Inflammatory macrophage treated with lipopolysaccharide for 4 hours (primary cell): ENCODE measurements around the gene TLL2.

Experiments
- DNase-seq: peaks from one replicate; pipeline ENCODE4 v3.0.0-alpha.2; 2020

Gene TLL2

GRCh38 chr10:96418582-96418981 lies 95.1 kb downstream of the TLL2 start:
- DNase-seq = no peak

GRCh38 chr10:96417441-96417840 lies 96.3 kb downstream of the TLL2 start:
- peak; percentile 23 for DNase-seq

- DNase-seq = no peak
Observed at GRCh38 chr10:96416643-96417042, 97.1 kb downstream of the TLL2 start.

DNA sequence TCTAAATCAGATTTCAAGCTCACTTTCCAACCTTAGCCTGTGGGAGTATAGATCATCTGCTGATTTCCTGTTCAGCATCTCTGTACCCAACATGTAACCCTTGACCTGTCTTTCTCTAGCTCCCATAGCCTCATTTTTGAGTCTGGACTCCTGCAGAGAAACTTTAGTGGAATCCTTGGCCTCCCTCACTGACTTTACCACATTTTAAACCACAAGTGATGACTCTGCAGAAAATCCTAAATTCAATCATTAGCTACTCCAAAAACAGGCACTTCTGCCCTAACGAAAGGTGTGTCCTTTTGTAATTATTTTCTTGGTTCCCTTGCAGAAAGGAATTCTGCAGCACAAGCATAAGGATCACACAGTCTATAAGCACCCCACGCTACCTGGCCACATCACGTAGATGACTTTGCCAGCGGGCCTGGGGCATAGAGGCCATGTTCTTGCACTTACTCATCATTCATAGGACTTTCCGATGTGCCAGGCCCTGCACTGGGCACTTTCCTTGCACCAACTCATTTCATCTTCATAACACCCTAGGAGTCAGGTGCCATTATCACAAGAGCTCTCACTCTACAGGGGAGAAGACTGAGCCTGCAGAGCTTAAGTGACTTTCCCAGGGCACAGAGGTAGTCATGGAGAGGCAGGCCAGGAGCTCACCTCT lies 97.7 kb downstream of the TLL2 start:
- no peak for DNase-seq

- no peak for DNase-seq
Observed at GRCh38 chr10:96415150-96415890, 98.4 kb downstream of the TLL2 start.

DNA sequence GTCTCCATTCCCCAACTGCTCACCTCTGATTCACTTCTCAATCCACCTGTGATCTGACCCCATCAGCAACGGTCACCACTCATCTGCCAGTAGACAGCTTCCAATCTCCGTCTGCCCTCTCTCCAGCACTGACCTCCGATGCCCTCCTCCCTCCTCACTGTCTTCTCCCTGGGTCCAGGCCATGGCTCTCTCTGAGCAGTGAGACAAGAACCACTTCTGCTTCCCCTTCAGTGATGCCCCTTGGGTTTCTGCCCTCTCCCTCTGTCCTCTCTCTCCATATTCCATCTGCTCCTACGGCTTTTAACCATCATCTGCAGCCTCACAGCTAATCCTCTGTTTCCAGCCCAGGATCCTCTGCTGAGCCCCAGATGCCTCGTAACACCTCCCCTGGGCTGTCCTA lies 99.4 kb downstream of the TLL2 start:
- no peak for DNase-seq

DNA sequence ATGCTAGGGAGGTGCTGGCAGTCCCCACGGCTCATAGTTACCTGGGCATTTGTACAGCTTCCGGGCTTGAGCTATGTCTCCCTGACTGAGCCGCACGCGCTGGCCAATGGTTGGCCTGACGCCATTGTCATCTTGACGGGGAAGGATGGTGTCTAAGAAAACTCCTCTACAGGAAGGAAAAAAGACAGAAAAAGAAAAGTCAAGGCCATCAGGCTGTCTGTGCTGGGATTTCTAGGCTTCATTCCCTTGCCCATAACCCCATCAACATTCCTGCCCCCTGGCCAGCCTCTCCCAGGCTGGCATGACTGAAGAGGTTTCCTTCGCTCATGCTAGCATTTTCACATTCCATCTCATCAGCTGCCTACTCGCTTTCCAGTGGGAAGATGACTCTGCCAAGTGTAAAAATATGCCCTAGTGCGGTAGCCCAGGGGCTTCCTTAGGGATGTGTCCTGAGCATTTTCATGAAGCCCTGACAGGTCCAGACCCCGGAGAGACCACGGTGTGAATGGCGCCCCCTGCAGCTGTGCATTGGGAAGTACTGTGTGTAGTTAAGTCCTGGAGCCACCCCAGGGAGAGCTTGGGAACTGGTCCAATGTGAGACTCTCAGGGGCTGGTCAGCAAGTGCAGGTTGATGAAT lies 100.5 kb downstream of the TLL2 start:
- DNase-seq = no peak

DNA sequence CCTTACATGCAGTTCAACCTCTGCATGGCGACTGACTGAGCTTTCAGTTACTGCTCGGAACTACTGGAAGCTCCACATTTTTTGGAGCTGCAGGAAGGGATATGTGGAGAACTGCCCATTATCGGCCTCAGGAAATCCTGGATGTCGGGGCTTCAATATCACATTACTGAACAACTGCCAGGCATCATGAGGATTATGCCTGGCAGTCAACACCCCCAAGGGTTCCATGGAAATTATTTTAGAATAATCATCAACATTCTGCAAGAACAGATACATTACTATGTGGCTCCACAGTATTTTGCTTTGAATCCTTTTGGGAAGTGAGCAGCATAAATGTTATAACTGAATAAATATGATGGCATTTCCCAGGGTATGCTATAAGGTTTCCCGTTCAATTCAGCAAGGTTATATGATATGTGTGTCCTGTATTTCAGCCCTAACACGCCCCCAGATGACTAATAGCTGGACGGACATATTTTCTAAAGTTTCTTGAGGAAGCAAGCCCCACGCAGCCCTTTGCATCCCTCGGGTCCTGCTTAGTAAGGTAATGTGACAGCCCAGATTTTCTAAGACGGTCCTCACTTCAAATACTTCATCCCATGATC lies 101.9 kb downstream of the TLL2 start:
- DNase-seq = no peak

DNA sequence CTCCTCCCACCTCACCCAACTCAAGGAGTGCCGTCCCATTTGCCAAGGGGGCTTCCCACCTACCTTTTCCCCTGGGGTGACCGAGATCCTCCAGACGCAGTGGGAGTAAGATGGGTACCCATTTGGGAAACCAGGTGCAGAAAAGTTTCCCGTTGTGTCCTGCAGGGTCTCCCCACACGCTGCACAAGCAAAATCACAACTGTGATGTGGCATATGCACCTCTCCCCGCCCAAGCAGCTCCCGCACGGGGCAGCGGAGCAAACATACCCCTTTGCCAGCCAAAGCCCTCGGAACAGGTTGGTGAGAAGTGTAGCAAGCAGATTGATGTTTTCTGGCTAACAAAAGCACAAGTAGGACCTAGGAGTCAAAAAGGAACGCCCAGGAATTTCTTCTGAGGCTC lies 103.4 kb downstream of the TLL2 start:
- DNase-seq = no peak

- no peak for DNase-seq
Observed at GRCh38 chr10:96408201-96408600, 105.5 kb downstream of the TLL2 start.

DNA sequence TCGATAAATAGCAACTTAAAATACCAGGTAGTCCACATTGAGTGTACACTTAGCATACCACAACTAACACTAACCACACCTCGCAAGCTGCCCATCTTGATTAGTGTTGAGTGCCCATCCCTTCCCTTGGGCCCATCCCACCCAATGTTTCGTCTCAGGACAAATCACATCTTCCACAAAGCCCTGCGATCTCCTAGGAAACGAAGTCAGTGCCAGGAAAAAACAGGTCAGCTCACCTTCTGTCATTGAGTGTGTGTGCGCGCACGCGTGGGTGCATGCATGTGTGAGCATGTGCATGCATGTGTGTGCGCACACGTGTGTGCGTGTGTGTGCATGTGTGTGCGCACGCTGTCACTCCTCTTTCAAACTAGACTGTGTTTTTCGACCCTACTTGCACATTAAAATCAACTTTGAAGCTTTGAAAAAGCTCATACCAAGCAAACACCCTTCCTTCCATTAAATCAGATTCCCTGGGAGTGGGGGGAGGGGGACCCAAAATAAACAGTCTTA lies 106.1 kb downstream of the TLL2 start:
- DNase-seq = no peak

DNA sequence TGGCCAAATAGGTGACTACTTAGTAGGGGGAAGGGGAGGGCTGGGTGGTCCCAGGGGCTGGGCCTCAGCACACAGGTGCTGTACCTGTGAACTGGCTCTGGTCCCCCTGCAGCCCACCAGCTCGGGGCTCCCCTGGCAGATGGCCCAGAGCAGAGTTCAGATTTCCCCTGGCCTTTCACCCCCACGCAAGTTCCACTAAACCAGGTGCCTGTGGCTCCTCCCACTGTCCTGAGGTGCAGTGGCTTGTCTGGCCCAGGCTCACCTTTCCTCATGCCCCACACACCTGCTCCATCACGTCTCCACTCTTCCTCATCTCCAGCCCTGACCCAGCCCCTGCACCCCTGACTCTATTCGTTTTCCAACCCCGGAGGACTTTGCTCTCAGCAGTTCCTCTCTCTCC lies 107.6 kb downstream of the TLL2 start:
- DNase-seq = no peak

- no peak for DNase-seq
Observed at GRCh38 chr10:96402417-96403305, 111.1 kb downstream of the TLL2 start.

GRCh38 chr10:96401036-96401435 lies 112.7 kb downstream of the TLL2 start:
- DNase-seq = no peak

GRCh38 chr10:96400465-96400864 lies 113.3 kb downstream of the TLL2 start:
- no peak for DNase-seq

GRCh38 chr10:96397902-96398301 lies 115.8 kb downstream of the TLL2 start:
- DNase-seq = no peak

DNA sequence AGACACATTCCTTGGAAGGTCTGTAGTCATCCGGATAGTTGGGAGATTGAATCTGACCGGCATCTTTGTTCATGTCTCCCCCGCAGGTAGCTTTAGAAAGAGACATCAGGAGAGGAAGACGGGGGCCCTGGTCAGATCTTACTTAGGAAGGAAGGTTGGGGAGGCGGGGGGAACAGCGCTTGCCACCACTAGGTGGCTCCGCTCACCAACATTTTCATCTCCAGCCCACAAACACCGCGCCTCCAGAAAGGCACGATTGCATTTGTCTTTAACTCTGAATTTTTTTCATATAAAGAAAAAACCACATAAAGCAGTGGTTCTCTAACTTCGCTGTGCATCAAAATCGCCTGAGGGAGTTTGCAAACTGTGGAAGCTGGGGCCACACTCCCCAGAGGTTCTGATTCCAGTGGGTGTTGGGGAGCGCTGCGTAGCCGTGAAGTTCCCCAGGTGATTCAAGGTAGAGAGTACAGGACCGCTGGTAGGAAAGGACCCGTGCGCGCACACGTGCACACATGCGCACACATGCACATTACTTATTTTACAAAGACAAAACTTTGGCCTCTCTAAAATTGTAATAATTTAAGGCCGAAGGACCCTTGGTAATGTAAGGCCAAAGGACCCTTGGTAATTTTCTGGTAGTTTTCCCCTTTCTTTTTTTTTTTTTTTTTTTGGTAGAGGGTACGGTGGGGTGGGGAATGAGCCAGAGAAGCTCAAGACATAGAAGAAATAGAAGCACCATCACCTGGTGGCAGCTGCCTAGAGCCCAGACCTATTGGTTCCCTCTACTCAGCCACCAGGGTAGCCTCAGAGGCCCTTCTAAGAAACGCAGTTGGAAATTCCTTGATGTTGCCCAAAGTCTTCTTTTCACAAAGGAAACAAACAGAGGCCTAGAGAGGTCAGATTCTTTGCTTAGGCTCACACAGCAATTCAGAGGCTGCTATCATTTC lies 117.5 kb downstream of the TLL2 start:
- peak; percentile 67 for DNase-seq

GRCh38 chr10:96390460-96390864 lies 123.3 kb downstream of the TLL2 start:
- no peak for DNase-seq

- DNase-seq = no peak
Observed at GRCh38 chr10:96389785-96390184, 123.9 kb downstream of the TLL2 start.

DNA sequence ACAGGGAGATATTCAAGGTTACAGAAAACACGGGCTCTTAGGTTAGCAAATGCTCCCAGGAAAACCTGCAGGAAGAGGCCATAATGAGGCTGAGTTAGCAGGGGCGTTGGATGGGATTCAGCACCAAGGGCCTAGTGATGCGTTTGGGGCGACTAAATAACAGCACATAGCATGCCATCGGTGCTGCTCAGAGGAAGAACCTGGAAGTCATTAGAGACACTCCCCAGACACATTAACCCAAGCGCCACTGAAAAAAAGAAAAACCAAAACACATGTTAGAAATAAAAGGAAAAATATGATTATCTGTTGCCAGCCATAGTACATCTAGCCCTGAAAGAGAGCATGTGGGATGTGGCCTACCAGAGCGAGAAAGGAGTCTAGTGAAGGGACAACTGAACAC lies 126.1 kb downstream of the TLL2 start:
- DNase-seq = no peak

- no peak for DNase-seq
Observed at GRCh38 chr10:96387161-96387560, 126.6 kb downstream of the TLL2 start.
